Stimulated activated CD4-positive, alpha-beta T cell treated with anti-CD3 and anti-CD28 coated beads, Interleukin-12 subunit alpha, Interleukin-12 subunit beta, amount 100 ng/mL, for 24 hours (primary cell): ENCODE data around the gene UST.
A peak's percentile ranks its signal among the peaks of the same experiment; 100 is the strongest.

Source experiments
- DNase-seq, 2 experiments: peaks; one replicate each; pipeline ENCODE4 v3.0.0-alpha.2; 2020; ENCODE audit warnings: low read depth in 2 of 2

Gene UST

GRCh38 chr6:148746363-148747144 lies at the start of gene UST:
UST (plus strand) TSS chr6:148747030; CDS start chr6:148747431, 401 bp downstream.
- peak; percentile 16 to 41 for DNase-seq

GRCh38 chr6:148697895-148698440 lies 48.9 kb upstream of the UST start:
- DNase-seq: no peak

- no peak for DNase-seq
Observed at GRCh38 chr6:148698671-148699180, 48.1 kb upstream of the UST start.

- no peak for DNase-seq
Observed at GRCh38 chr6:148700047-148700715, 46.6 kb upstream of the UST start.

- no peak for DNase-seq
Observed at GRCh38 chr6:148700741-148701311, 46.0 kb upstream of the UST start.

- DNase-seq: no peak
Observed at GRCh38 chr6:148701375-148701774, 45.5 kb upstream of the UST start.

- no peak for DNase-seq
Observed at GRCh38 chr6:148703900-148704299, 42.9 kb upstream of the UST start.

- DNase-seq: no peak
Observed at GRCh38 chr6:148704400-148705246, 42.2 kb upstream of the UST start.

- no peak for DNase-seq
Observed at GRCh38 chr6:148708707-148709106, 38.1 kb upstream of the UST start.

- DNase-seq: no peak
Observed at GRCh38 chr6:148709577-148709976, 37.3 kb upstream of the UST start.

- DNase-seq: no peak
Observed at GRCh38 chr6:148711833-148712654, 34.8 kb upstream of the UST start.

- no peak for DNase-seq
Observed at GRCh38 chr6:148713033-148713738, 33.6 kb upstream of the UST start.

- no peak for DNase-seq
Observed at GRCh38 chr6:148713921-148714320, 32.9 kb upstream of the UST start.

- DNase-seq: no peak
Observed at GRCh38 chr6:148716811-148717210, 30.0 kb upstream of the UST start.

GRCh38 chr6:148720406-148720805 lies 26.4 kb upstream of the UST start:
- DNase-seq: no peak

- no peak for DNase-seq
Observed at GRCh38 chr6:148720897-148721296, 25.9 kb upstream of the UST start.

GRCh38 chr6:148723484-148723883 lies 23.3 kb upstream of the UST start:
- DNase-seq: no peak

- no peak for DNase-seq
Observed at GRCh38 chr6:148724428-148724827, 22.4 kb upstream of the UST start.

GRCh38 chr6:148727104-148727503 lies 19.7 kb upstream of the UST start:
- DNase-seq: no peak

GRCh38 chr6:148735989-148736388 lies 10.8 kb upstream of the UST start:
- DNase-seq: no peak
